Mammary epithelial cell (primary cell): ENCODE results near the gene IGLL5.

Source experiments
- EZH2 ChIP-seq: IDR thresholded peaks from 2 replicates; pipeline ENCODE4 v1.6.1; 2012; ENCODE audit warnings: low read length, inconsistent platforms, borderline replicate concordance
- TF ChIP-seq, protein P1 (sequence below), 2 donors: IDR thresholded peaks in 1 of 2; conservative IDR thresholded peaks in 1 of 2; 2 replicates each; pipeline ENCODE4 v1.5.1; 2011 to 2012; ENCODE audit warnings: inconsistent platforms in 2 of 2, low read length in 2 of 2, mild to moderate bottlenecking in 2 of 2, control low read depth in 1 of 2, low read depth in 1 of 2; ENCODE audit not compliant: insufficient read depth in 1 of 2; ENCODE audit errors: extremely low read depth in 1 of 2

DNA sequence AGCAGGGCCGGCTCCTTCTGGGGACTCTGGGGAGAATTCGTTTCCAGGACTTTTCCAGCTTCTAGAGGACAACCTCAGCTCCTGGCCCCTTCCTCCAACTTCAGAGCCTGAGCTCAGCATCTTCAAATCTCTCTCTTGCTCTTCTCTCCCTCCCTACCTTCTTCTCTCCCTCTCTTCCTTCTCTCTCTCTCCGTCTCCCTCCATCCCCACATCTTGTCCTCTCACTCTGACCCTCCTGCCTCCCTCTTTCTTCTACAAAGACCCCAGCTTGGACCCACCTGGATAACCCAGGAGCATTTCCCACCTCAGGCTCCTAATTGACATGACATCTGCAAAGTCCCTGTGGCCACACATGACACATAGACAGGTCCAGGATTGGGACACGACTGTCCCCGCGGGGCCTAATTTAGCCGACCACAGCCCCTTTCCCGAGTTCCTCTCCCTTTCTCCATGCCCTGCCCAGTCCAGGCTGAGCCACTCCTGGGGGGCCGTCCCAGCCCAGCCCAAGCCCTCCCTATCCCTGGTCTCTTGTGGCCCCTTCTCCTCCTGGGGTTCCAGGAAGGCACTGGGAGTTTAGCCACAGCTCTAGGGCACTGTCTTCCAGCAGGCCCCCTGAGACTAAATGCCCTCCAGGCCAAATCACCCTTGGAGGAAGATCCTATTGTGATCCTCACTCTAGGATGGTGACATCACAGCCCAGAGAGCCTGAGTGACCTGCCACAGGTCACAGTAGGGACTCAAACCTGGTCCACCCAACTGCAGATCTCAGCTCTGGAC is 36.9 kb downstream of the IGLL5 start:
- TF ChIP-seq, protein P1, sequence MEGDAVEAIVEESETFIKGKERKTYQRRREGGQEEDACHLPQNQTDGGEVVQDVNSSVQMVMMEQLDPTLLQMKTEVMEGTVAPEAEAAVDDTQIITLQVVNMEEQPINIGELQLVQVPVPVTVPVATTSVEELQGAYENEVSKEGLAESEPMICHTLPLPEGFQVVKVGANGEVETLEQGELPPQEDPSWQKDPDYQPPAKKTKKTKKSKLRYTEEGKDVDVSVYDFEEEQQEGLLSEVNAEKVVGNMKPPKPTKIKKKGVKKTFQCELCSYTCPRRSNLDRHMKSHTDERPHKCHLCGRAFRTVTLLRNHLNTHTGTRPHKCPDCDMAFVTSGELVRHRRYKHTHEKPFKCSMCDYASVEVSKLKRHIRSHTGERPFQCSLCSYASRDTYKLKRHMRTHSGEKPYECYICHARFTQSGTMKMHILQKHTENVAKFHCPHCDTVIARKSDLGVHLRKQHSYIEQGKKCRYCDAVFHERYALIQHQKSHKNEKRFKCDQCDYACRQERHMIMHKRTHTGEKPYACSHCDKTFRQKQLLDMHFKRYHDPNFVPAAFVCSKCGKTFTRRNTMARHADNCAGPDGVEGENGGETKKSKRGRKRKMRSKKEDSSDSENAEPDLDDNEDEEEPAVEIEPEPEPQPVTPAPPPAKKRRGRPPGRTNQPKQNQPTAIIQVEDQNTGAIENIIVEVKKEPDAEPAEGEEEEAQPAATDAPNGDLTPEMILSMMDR (conservative IDR thresholded peaks at IDR 0.05 in 1 of 2, IDR thresholded peaks at IDR 0.05 in 1 of 2; ENCODE audit: extremely low read depth in 1 of 2, insufficient read depth in 1 of 2, low read depth in 1 of 2, low read length in 2 of 2): no peak
- TF ChIP-seq EZH2: no peak
